T-helper 1 cell (primary cell): ENCODE results near the gene SERPINB5.

Experiments used
- DNase-seq, 5 donors: peaks; one replicate each; pipeline ENCODE4 v3.0.0-alpha.2; 2012 to 2020

The SERPINB5 gene

DNA sequence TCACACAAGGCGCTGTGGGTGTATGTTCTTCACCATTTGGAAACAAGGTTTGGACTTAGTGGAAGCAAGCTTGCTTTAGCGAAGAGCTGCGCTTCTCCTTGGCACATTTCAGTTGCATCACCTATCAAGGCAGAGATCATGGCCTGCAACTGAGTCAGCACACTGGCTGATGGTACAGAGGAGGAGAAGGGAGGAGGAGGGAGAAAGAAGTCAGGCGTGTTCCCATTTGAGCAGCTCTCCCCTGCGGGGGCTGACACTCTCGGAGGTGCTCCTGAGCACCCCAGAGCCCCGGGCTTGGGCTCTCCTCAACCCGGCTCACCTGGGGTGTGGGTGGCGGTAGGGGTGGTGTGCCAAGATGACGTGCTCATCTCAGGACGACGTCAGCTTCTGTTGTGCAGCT is 6.0 kb upstream of the SERPINB5 start:
- DNase-seq = no peak

GRCh38 chr18:63472380-63472779 is 4.4 kb upstream of the SERPINB5 start:
- DNase-seq = no peak

DNA sequence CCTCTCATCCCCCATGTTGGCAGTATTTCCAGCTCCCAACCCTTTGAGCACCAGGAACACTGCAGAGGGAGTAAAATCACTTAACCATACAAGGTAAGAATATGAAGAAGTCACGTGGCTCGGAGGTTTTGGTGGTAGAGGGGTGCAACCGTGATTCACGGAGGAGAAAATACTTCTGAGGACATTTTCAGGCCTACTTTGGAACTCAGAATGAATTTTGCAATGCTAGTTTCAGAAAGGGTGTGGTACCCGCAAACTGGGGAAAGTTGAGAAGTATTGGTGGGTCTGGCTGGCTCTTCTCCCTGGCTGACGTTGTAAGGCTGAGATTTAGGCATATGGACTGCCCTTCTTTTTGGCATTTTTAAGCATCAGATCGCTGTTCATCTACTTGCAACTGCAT is 442 bp downstream of the SERPINB5 start:
- DNase-seq = no peak

GRCh38 chr18:63477968-63478367 is 1.2 kb downstream of the SERPINB5 start:
- DNase-seq = no peak

- no peak for DNase-seq
These were observed 3.1 kb downstream of the SERPINB5 start for GRCh38 chr18:63479826-63480225.

DNA sequence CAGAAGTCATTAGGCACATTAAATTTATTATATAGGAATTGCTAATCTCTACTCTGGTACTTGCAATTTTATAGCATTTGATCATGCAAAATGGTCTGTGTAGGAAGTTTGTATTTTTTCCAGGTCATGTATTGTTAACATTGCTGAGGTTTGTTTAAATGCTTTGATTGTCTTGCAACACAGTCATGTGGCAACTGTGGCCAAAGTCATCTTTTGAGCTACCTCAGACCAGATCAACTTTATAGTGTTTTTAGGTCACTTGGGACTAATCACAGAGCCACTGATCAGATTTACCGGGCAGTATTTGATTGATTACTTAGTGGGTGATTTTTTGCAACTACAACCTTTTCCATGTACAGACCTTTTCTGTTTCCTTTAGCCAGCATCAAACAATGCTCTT is 3.7 kb downstream of the SERPINB5 start:
- no peak for DNase-seq

- no peak for DNase-seq
These were observed 4.2 kb downstream of the SERPINB5 start for GRCh38 chr18:63480915-63481314.

GRCh38 chr18:63487676-63488075 is 10.9 kb downstream of the SERPINB5 start:
- DNase-seq = no peak

GRCh38 chr18:63488160-63488559 is 11.4 kb downstream of the SERPINB5 start:
- no peak for DNase-seq

- DNase-seq = no peak
These were observed 16.1 kb downstream of the SERPINB5 start for GRCh38 chr18:63492851-63493250.

- no peak for DNase-seq
These were observed 18.9 kb downstream of the SERPINB5 start for GRCh38 chr18:63495675-63496074.

DNA sequence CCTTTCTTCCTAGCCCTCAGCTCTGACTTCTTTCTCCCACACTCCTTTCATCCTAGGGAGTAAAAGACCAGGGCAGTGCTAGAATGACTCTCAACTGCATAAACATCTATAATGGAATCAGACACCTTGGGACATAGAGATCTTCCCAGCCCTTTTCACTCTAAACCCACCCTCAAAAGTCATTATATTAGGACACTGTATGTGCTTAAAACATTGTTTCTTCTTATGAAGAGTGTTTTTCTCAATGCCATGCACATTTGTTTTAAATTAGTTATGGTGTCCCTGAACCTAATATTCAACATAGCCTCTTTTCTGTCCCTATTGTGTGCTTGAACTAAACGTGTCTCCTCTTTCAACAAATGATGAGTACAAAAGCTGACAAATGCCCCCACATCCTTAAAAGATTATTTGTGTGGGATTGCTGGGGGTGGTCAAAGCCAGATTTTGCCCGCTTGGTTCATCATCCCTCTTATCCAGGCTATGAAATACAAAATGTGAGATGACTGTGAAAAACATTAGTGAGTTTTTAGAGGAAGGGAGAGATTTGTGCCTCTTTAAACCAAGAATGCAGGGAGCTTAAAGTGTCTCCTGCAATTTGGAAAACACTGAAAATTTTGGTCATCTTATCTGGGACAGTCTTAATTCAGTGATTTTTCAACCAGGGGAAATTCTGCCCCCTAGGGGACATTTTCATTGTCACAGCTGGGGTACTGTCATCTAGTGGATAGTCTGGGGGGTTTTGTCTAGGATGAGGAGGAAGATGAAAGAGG is 29.0 kb downstream of the SERPINB5 start:
- peak in 1 of 5 donors; percentile 6 for DNase-seq

DNA sequence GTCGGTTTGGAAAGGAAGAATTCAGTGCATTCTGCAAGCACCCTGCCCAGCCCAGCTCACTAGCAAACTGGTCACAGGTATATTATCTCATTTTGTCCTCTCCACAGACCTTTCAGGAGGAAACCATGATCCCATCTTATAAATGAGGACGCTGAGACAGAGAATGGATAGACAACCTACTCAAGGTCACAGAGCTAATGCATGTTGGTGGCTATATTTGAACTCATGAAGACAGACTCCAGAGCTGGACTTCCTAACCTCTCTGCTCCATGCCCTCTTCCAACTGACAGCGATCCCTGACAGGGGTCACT is 29.5 kb downstream of the SERPINB5 start:
- no peak for DNase-seq

GRCh38 chr18:63508596-63508995 is 31.8 kb downstream of the SERPINB5 start:
- no peak for DNase-seq

DNA sequence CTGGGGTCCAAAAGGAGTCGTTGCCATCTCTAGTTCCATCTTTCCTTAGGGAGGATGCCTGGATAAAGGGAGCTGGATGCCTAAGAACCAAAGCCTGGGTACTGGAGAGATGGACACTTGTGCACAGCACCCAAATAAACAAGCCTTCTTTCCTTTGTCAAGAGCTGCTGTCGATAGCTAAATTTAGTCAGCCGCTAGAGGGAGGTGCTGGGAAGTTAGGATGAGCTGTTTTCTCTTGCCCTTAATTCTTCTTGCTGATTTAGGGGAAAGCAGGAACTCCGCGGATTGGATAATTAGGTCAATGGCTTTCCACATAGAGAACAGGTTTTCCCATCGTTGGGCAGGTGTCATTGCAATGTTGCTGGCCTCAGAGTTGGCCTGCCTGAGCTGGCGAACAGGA is 34.5 kb downstream of the SERPINB5 start:
- DNase-seq = no peak

- DNase-seq = no peak
These were observed 37.6 kb downstream of the SERPINB5 start for GRCh38 chr18:63514326-63514725.

- no peak for DNase-seq
These were observed 38.3 kb downstream of the SERPINB5 start for GRCh38 chr18:63514888-63515678.

- DNase-seq = no peak
These were observed 39.0 kb downstream of the SERPINB5 start for GRCh38 chr18:63515801-63516200.

GRCh38 chr18:63518178-63519012 is 41.6 kb downstream of the SERPINB5 start:
- peak in 4 of 5 donors; percentile 24 to 64 (median 40) for DNase-seq

DNA sequence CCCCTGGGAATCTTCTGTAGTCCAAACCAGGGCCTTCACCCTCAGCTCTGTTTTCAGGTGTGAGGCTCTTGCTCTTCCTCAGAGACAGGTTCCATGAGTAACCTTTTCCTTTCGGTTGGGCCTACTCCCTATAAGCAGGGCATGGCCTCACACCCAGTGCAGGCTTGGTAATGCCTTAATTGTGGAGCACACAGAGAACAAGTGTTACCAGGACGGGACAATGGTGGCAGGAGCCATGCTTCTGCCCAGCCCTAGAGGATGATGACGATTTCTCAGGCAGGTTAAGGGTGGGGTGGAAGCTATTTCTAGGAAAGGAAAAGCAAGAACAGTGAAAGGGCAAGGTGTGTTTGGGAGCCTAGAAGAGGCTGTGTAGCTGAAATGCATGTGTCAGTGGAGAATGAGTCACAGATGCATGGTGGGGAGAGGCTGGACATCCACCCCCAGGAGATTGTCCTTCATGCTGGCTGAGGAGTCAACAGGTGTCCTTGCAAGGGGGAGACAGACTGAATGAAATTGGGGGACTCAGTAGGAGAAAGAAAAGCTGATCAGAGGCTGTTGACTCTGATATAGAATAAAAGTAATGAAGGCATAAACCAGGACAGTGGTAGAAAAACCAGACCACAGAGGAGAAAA is 43.4 kb downstream of the SERPINB5 start:
- no peak for DNase-seq

GRCh38 chr18:63523660-63524059 is 46.9 kb downstream of the SERPINB5 start:
- DNase-seq = no peak

- DNase-seq = no peak
These were observed 50.5 kb downstream of the SERPINB5 start for GRCh38 chr18:63527251-63527650.
